Liver (tissue), 9 donors: Measurements from ENCODE around the gene COMMD3. TPM values are rescaled to one million over a fixed set of nuclear protein-coding genes. Genes with fewer than 3 reads are reported as not detected.
"Not testable (repeated sequence)": the region's sequence is repeated elsewhere in the genome, so short reads cannot be mapped to it uniquely, and the experiment has no call there.

Experiments
- DNase-seq: peaks from one replicate; pipeline ENCODE4 v3.0.0-alpha.2; 2017; ENCODE audit warnings: low spot score
- H3K27ac ChIP-seq, 2 donors: one replicate each; pipeline ENCODE4 v1.7.0; 2013; ENCODE audit warnings: inconsistent platforms in 2 of 2, low read length in 2 of 2, control low read depth in 1 of 2, low read depth in 1 of 2, mild to moderate bottlenecking in 1 of 2
- H3K27me3 ChIP-seq, 4 donors: one replicate each; pipeline versions ENCODE4 v1.6.1 to v1.7.0; 2013; ENCODE audit warnings: low read length in 3 of 4, inconsistent platforms in 1 of 4, mild to moderate bottlenecking in 1 of 4, moderate library complexity in 1 of 4; ENCODE audit not compliant: control insufficient read depth in 4 of 4, insufficient read depth in 4 of 4
- H3K36me3 ChIP-seq, 4 donors: one replicate each; pipeline versions ENCODE4 v1.6.1 to v1.7.0; 2013; ENCODE audit warnings: low read length in 3 of 4, mild to moderate bottlenecking in 3 of 4, low read depth in 1 of 4, moderate library complexity in 1 of 4; ENCODE audit not compliant: control insufficient read depth in 4 of 4, insufficient read depth in 3 of 4
- H3K4me1 ChIP-seq, 4 donors: one replicate each; pipeline versions ENCODE4 v1.6.1 to v1.7.0; 2013; ENCODE audit warnings: low read length in 3 of 4, mild to moderate bottlenecking in 3 of 4, moderate library complexity in 1 of 4; ENCODE audit not compliant: control insufficient read depth in 4 of 4, insufficient read depth in 4 of 4
- H3K4me3 ChIP-seq, 3 donors: one replicate each; pipeline versions ENCODE4 v1.6.1 to v1.7.0; 2013; ENCODE audit warnings: low read length in 3 of 3, control low read depth in 1 of 3, low read depth in 1 of 3, mild to moderate bottlenecking in 1 of 3
- H3K9ac ChIP-seq, 2 donors: one replicate each; pipeline ENCODE4 v1.7.0; 2013; ENCODE audit warnings: low read length in 2 of 2, mild to moderate bottlenecking in 2 of 2, moderate library complexity in 2 of 2, control low read depth in 1 of 2, low read depth in 1 of 2
- H3K9me3 ChIP-seq, 4 donors: one replicate each; pipeline versions ENCODE4 v1.6.1 to v1.7.0; 2013; ENCODE audit warnings: low read length in 3 of 4; ENCODE audit not compliant: control insufficient read depth in 4 of 4
- EGR1 ChIP-seq, 2 donors: IDR thresholded peaks; 2 replicates each; pipeline ENCODE4 v1.6.1; 2016 to 2018; ENCODE audit warnings: antibody characterized with exemption in 2 of 2, low read depth in 2 of 2
- FOXA1 ChIP-seq: IDR thresholded peaks from 2 replicates; pipeline ENCODE4 v1.6.1; 2016; ENCODE audit warnings: antibody characterized with exemption
- FOXA2 ChIP-seq: IDR thresholded peaks from 2 replicates; pipeline ENCODE4 v1.6.1; 2016; ENCODE audit warnings: antibody characterized with exemption
- GABPA ChIP-seq, 2 donors: IDR thresholded peaks in 1 of 2; conservative IDR thresholded peaks in 1 of 2; 2 replicates each; pipeline ENCODE4 v1.6.1; 2016; ENCODE audit warnings: antibody characterized with exemption in 2 of 2, mild to moderate bottlenecking in 1 of 2, moderate library complexity in 1 of 2
- HNF4G ChIP-seq: IDR thresholded peaks from 2 replicates; pipeline ENCODE4 v1.6.1; 2016; ENCODE audit warnings: antibody characterized with exemption
- JUND ChIP-seq, 2 donors: IDR thresholded peaks; 2 replicates each; pipeline ENCODE4 v1.6.1; 2016; ENCODE audit warnings: antibody characterized with exemption in 2 of 2
- NR2F2 ChIP-seq: IDR thresholded peaks from 2 replicates; pipeline ENCODE4 v1.6.1; 2016; ENCODE audit warnings: antibody characterized with exemption
- RAD21 ChIP-seq, 2 donors: IDR thresholded peaks; 2 replicates each; pipeline ENCODE4 v1.6.1; 2016; ENCODE audit warnings: antibody characterized with exemption in 2 of 2, mild to moderate bottlenecking in 2 of 2
- SP1 ChIP-seq: IDR thresholded peaks from 2 replicates; pipeline ENCODE4 v1.6.1; 2018; ENCODE audit warnings: antibody characterized with exemption, mild to moderate bottlenecking
- WGBS: extraction: QIAGEN DNeasy Blood & Tissue Kit; methylation state at CpG from one replicate; pipeline ENCODE4 v1.1.7; 2013; 5-methylcytosine and 5-hydroxymethylcytosine counted together
- polyA plus RNA-seq, 2 donors: library from polyadenylated mRNA; stranded (reverse) in 1 of 2; unstranded in 1 of 2; fragments of 200-250 nt in 1 of 2; fragments of >200 nt in 1 of 2; fragmentation: Nextera tagmentation in 1 of 2; extraction: Ambion mirVana in 1 of 2; gene quantifications; one replicate each; pipeline versions ENCODE4 v1.2.1 to v1.2.3, GENCODE V29; 2013 to 2015
- total RNA-seq, 2 donors: library from RNA; depleted of rRNA; stranded (reverse); fragments of >200 nt; gene quantifications; one replicate each; pipeline ENCODE4 v1.2.3, GENCODE V29; 2014
- TF ChIP-seq, protein P1 (sequence below): IDR thresholded peaks from 2 replicates; pipeline ENCODE4 v1.6.1; 2016; ENCODE audit warnings: antibody characterized with exemption, mild to moderate bottlenecking
- TF ChIP-seq, protein P2 (sequence below): IDR thresholded peaks from 2 replicates; pipeline ENCODE4 v1.6.1; 2016; ENCODE audit warnings: antibody characterized with exemption
- TF ChIP-seq, protein P3 (sequence below): IDR thresholded peaks from 2 replicates; pipeline ENCODE4 v1.6.1; 2016; ENCODE audit warnings: antibody characterized with exemption
- TF ChIP-seq, protein P4 (sequence below): fragments of 150-350 bp; IDR thresholded peaks from 2 replicates; pipeline ENCODE4 v1.5.1; 2017; ENCODE audit warnings: improper control_type of control experiment, low read depth, low read length; ENCODE audit not compliant: missing input control
- TF ChIP-seq, protein P5 (sequence below): IDR thresholded peaks from 2 replicates; pipeline ENCODE4 v1.6.1; 2016; ENCODE audit warnings: antibody characterized with exemption
- donor health status: healthy.
- donor health status: healthy.
- donor health status: healthy.
- donor health status: healthy.
- donor health status: healthy.

COMMD3 gene
- total and polyA plus RNA-seq, 4 donors = 18.3 to 62.0 (median 25.8) TPM

DNA sequence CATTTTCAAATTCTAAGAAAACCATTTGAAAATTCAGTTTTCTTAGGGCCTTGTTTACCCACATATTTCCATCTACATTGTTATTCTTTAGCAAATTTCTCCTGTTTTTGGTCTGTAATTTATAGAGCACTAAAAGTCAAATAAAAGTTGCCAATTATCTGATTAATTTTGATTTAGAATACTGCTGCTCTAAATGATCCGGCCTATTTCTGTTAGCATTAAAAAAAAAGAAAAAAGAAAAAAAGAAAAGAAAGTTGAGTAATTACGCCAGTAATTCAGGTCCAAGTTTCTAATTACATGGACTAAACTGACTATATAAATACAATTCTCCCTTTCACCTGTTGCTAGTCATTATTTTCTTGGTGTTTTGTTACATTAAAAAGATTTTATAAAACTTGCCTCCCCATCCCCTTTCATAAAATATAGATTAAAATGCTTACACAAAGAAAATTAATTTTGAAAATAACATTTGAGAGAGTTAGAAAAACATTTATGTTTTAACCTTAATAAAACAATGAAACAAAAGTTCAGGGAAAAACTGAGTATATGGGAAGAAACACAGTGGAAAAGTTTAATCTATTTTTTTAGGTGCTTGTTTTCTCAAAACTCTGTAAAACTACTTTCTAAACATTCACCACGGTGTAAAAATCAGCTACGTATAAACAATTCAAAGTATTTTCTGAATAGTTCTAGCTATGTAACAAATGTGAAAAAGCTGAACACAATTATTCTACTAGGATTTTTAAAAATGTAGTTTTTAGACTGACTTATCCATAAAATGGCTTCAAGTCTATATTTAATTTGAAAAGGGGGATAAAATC, 6.8 kb upstream of the COMMD3 start:
- WGBS = 96% methylated on average over 4 of the region's 4 CpGs

DNA sequence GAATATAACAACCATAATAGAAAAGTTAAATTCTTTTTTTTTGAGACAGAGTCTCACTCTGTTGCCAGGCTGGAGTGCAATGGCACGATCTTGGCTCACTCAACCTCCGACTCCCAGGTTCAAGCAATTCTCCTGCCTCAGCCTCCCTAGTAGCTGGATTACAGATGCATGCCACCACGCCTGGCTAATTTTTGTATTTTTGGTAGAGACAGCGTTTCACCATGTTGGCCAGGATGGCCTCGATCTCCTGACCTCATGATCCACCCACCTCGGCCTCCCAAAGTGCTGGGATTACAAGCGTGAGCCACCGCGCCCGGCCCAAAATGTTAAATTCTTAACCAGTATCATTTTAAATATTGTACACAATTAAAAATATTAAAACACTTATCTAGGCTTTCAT, 6.2 kb upstream of the COMMD3 start:
- 98% methylated on average over 10 of the region's 10 CpGs for WGBS
- not testable (repeated sequence) for H3K27ac ChIP-seq, H3K4me3 ChIP-seq

More for the DNA sequence above, 6.8 kb upstream of the COMMD3 start:
- Histone ChIP-seq H3K9ac (no peak overlapping the region), H3K27me3 (peaks cover 0 to 3% (median 0%) of the 10 kb centered on the region in 4 donors), H3K36me3 (no peaks in the 10 kb centered on the region), H3K4me3 (no peak overlapping the region), H3K9me3 (no peaks in the 10 kb centered on the region), H3K4me1 (no peaks in the 10 kb centered on the region), H3K27ac (no peak overlapping the region)
- no peak for DNase-seq
- TF ChIP-seq, protein P1, sequence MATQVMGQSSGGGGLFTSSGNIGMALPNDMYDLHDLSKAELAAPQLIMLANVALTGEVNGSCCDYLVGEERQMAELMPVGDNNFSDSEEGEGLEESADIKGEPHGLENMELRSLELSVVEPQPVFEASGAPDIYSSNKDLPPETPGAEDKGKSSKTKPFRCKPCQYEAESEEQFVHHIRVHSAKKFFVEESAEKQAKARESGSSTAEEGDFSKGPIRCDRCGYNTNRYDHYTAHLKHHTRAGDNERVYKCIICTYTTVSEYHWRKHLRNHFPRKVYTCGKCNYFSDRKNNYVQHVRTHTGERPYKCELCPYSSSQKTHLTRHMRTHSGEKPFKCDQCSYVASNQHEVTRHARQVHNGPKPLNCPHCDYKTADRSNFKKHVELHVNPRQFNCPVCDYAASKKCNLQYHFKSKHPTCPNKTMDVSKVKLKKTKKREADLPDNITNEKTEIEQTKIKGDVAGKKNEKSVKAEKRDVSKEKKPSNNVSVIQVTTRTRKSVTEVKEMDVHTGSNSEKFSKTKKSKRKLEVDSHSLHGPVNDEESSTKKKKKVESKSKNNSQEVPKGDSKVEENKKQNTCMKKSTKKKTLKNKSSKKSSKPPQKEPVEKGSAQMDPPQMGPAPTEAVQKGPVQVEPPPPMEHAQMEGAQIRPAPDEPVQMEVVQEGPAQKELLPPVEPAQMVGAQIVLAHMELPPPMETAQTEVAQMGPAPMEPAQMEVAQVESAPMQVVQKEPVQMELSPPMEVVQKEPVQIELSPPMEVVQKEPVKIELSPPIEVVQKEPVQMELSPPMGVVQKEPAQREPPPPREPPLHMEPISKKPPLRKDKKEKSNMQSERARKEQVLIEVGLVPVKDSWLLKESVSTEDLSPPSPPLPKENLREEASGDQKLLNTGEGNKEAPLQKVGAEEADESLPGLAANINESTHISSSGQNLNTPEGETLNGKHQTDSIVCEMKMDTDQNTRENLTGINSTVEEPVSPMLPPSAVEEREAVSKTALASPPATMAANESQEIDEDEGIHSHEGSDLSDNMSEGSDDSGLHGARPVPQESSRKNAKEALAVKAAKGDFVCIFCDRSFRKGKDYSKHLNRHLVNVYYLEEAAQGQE = no peak
- no peak for TF ChIP-seq NR2F2
- TF ChIP-seq SP1 = no peak
- TF ChIP-seq RAD21 (IDR thresholded peaks at IDR 0.05) = no peak
- TF ChIP-seq FOXA1 = no peak
- TF ChIP-seq JUND (IDR thresholded peaks at IDR 0.05) = no peak
- no peak for TF ChIP-seq HNF4G
- TF ChIP-seq, protein P2, sequence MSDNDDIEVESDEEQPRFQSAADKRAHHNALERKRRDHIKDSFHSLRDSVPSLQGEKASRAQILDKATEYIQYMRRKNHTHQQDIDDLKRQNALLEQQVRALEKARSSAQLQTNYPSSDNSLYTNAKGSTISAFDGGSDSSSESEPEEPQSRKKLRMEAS = no peak
- TF ChIP-seq, protein P3, sequence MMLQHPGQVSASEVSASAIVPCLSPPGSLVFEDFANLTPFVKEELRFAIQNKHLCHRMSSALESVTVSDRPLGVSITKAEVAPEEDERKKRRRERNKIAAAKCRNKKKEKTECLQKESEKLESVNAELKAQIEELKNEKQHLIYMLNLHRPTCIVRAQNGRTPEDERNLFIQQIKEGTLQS = no peak
- no peak for TF ChIP-seq EGR1 (IDR thresholded peaks at IDR 0.05; ENCODE audit: low read depth in 2 of 2)
- TF ChIP-seq FOXA2 = no peak
- TF ChIP-seq, protein P4, sequence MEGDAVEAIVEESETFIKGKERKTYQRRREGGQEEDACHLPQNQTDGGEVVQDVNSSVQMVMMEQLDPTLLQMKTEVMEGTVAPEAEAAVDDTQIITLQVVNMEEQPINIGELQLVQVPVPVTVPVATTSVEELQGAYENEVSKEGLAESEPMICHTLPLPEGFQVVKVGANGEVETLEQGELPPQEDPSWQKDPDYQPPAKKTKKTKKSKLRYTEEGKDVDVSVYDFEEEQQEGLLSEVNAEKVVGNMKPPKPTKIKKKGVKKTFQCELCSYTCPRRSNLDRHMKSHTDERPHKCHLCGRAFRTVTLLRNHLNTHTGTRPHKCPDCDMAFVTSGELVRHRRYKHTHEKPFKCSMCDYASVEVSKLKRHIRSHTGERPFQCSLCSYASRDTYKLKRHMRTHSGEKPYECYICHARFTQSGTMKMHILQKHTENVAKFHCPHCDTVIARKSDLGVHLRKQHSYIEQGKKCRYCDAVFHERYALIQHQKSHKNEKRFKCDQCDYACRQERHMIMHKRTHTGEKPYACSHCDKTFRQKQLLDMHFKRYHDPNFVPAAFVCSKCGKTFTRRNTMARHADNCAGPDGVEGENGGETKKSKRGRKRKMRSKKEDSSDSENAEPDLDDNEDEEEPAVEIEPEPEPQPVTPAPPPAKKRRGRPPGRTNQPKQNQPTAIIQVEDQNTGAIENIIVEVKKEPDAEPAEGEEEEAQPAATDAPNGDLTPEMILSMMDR = no peak
- TF ChIP-seq GABPA (IDR thresholded peaks at IDR 0.05 in 1 of 2, conservative IDR thresholded peaks at IDR 0.05 in 1 of 2) = no peak
- TF ChIP-seq, protein P5, sequence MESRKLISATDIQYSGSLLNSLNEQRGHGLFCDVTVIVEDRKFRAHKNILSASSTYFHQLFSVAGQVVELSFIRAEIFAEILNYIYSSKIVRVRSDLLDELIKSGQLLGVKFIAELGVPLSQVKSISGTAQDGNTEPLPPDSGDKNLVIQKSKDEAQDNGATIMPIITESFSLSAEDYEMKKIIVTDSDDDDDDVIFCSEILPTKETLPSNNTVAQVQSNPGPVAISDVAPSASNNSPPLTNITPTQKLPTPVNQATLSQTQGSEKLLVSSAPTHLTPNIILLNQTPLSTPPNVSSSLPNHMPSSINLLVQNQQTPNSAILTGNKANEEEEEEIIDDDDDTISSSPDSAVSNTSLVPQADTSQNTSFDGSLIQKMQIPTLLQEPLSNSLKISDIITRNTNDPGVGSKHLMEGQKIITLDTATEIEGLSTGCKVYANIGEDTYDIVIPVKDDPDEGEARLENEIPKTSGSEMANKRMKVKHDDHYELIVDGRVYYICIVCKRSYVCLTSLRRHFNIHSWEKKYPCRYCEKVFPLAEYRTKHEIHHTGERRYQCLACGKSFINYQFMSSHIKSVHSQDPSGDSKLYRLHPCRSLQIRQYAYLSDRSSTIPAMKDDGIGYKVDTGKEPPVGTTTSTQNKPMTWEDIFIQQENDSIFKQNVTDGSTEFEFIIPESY = no peak

More for the DNA sequence above, 6.2 kb upstream of the COMMD3 start:
- not testable (repeated sequence) for H3K27me3 ChIP-seq, H3K9ac ChIP-seq, H3K9me3 ChIP-seq, H3K4me1 ChIP-seq, DNase-seq, H3K36me3 ChIP-seq
